H9 (cell line): ENCODE data around the gene CPA2. TPM values are rescaled to one million over a fixed set of nuclear protein-coding genes. Genes with fewer than 3 reads are reported as not detected.

ENCODE experiments used
- DNase-seq: peaks from one replicate; pipeline ENCODE4 v3.0.0-alpha.2; 2017
- H2AFZ ChIP-seq: one replicate; pipeline ENCODE4 v1.6.1; 2013; ENCODE audit warnings: mild to moderate bottlenecking, low read length, control low read depth, moderate library complexity
- H2AK5ac ChIP-seq: 2 replicates; pipeline ENCODE4 v1.6.1; 2013; ENCODE audit warnings: low read length, control low read depth, mixed read lengths; ENCODE audit not compliant: insufficient read length
- H2BK120ac ChIP-seq: one replicate; pipeline ENCODE4 v1.6.1; 2013; ENCODE audit warnings: low read depth, mild to moderate bottlenecking, low read length, control low read depth, inconsistent platforms; ENCODE audit not compliant: poor library complexity, severe bottlenecking
- H2BK12ac ChIP-seq: 2 replicates; pipeline ENCODE4 v1.6.1; 2013; ENCODE audit warnings: low read length, control low read depth, mixed read lengths, low read depth; ENCODE audit not compliant: insufficient read length
- H2BK15ac ChIP-seq: 2 replicates; pipeline ENCODE4 v1.6.1; 2013; ENCODE audit warnings: low read depth, low read length, control low read depth
- H2BK20ac ChIP-seq: one replicate; pipeline ENCODE4 v1.6.1; 2013; ENCODE audit warnings: low read depth, mild to moderate bottlenecking, low read length, control low read depth, inconsistent platforms; ENCODE audit not compliant: poor library complexity, severe bottlenecking
- H2BK5ac ChIP-seq: 2 replicates; pipeline ENCODE4 v1.6.1; 2013; ENCODE audit warnings: low read length, control low read depth, mixed read lengths; ENCODE audit not compliant: insufficient read length
- H3K14ac ChIP-seq: 2 replicates; pipeline ENCODE4 v1.6.1; 2013; ENCODE audit warnings: low read length, control low read depth; ENCODE audit not compliant: insufficient read depth
- H3K18ac ChIP-seq: 2 replicates; pipeline ENCODE4 v1.6.1; 2013; ENCODE audit warnings: low read depth, mild to moderate bottlenecking, mixed read lengths, low read length, control low read depth; ENCODE audit not compliant: insufficient read length
- H3K23ac ChIP-seq: 2 replicates; pipeline ENCODE4 v1.6.1; 2013; ENCODE audit warnings: low read length, control low read depth, mixed read lengths, low read depth; ENCODE audit not compliant: insufficient read length
- H3K23me2 ChIP-seq: 2 replicates; pipeline ENCODE4 v1.6.1; 2013; ENCODE audit warnings: low read depth, mild to moderate bottlenecking, mixed read lengths, low read length, control low read depth; ENCODE audit not compliant: insufficient read length, poor library complexity, severe bottlenecking
- H3K27ac ChIP-seq: 2 replicates; pipeline ENCODE4 v1.5.1; 2013; ENCODE audit warnings: low read length, control low read depth, mixed read lengths, low read depth; ENCODE audit not compliant: insufficient read length
- H3K27me3 ChIP-seq: 2 replicates; pipeline ENCODE4 v1.6.1; 2013; ENCODE audit warnings: low read length, control low read depth, inconsistent platforms; ENCODE audit not compliant: insufficient read depth
- H3K4ac ChIP-seq: 2 replicates; pipeline ENCODE4 v1.6.1; 2013; ENCODE audit warnings: low read depth, mild to moderate bottlenecking, control low read depth, inconsistent platforms, low read length, moderate library complexity
- H3K4me1 ChIP-seq: 2 replicates; pipeline ENCODE4 v1.6.1; 2013; ENCODE audit warnings: low read length, control low read depth, inconsistent platforms; ENCODE audit not compliant: insufficient read depth
- H3K4me2 ChIP-seq: 2 replicates; pipeline ENCODE4 v1.6.1; 2013; ENCODE audit warnings: low read length, control low read depth, mixed read lengths; ENCODE audit not compliant: insufficient read length, insufficient read depth
- H3K56ac ChIP-seq: 2 replicates; pipeline ENCODE4 v1.6.1; 2013; ENCODE audit warnings: low read depth, mild to moderate bottlenecking, mixed read lengths, low read length, control low read depth; ENCODE audit not compliant: insufficient read length
- H3K79me1 ChIP-seq: 2 replicates; pipeline ENCODE4 v1.6.1; 2013; ENCODE audit warnings: low read depth, mild to moderate bottlenecking, moderate library complexity, low read length, control low read depth, inconsistent platforms; ENCODE audit not compliant: insufficient read depth, poor library complexity, severe bottlenecking
- H3K79me2 ChIP-seq: 2 replicates; pipeline ENCODE4 v1.6.1; 2013; ENCODE audit warnings: low read length, control low read depth, inconsistent platforms; ENCODE audit not compliant: insufficient read depth
- H3K9ac ChIP-seq: 2 replicates; pipeline ENCODE4 v1.6.1; 2013; ENCODE audit warnings: low read length, control low read depth, mixed read lengths; ENCODE audit not compliant: insufficient read length; ENCODE audit errors: extremely low read depth
- H3K9me3 ChIP-seq: one replicate; pipeline ENCODE4 v1.6.1; 2013; ENCODE audit warnings: low read depth, low read length, inconsistent platforms; ENCODE audit not compliant: control insufficient read depth
- H3T11ph ChIP-seq: one replicate; pipeline ENCODE4 v1.6.1; 2013; ENCODE audit warnings: mild to moderate bottlenecking, low read length, control low read depth, inconsistent platforms
- H4K20me1 ChIP-seq: one replicate; pipeline ENCODE4 v1.6.1; 2013; ENCODE audit not compliant: control insufficient read depth, insufficient read length, insufficient read depth
- H4K5ac ChIP-seq: 2 replicates; pipeline ENCODE4 v1.6.1; 2013; ENCODE audit warnings: low read depth, mild to moderate bottlenecking, mixed read lengths, low read length, control low read depth; ENCODE audit not compliant: insufficient read length
- H4K8ac ChIP-seq: replicated peaks from 2 replicates; pipeline ENCODE4 v1.6.1; 2013; ENCODE audit warnings: low read length, control low read depth, mixed read lengths, low read depth; ENCODE audit not compliant: insufficient read length
- H4K91ac ChIP-seq: 2 replicates; pipeline ENCODE4 v1.6.1; 2013; ENCODE audit warnings: low read depth, mild to moderate bottlenecking, moderate library complexity, mixed read lengths, low read length, control low read depth; ENCODE audit not compliant: insufficient read length
- H3K27ac Mint-ChIP-seq, 3 experiments: 2 replicates in 2 of 3; 3 replicates in 1 of 3; pipeline ENCODE4 v1.8.0; 2020 to 2021; ENCODE audit warnings: mixed read lengths in 3 of 3, mild to moderate bottlenecking in 1 of 3, moderate library complexity in 1 of 3
- H3K27me3 Mint-ChIP-seq: 2 replicates; pipeline ENCODE4 v1.8.0; 2021; ENCODE audit warnings: low read depth, mild to moderate bottlenecking, moderate library complexity, mixed read lengths
- H3K36me3 Mint-ChIP-seq, 3 experiments: 2 replicates in 2 of 3; 3 replicates in 1 of 3; pipeline ENCODE4 v1.8.0; 2020 to 2021; ENCODE audit warnings: low read depth in 3 of 3, mixed read lengths in 3 of 3; ENCODE audit not compliant: insufficient read depth in 1 of 3
- H3K4me1 Mint-ChIP-seq, 2 experiments: 2 replicates each; pipeline ENCODE4 v1.8.0; 2020; ENCODE audit warnings: mixed read lengths in 2 of 2
- H3K4me3 Mint-ChIP-seq, 2 experiments: 2 replicates in 1 of 2; 3 replicates in 1 of 2; pipeline ENCODE4 v1.8.0; 2020 to 2021; ENCODE audit warnings: mild to moderate bottlenecking in 2 of 2, mixed read lengths in 2 of 2, moderate library complexity in 1 of 2
- H3K9me3 Mint-ChIP-seq, 2 experiments: 2 replicates in 1 of 2; 3 replicates in 1 of 2; pipeline ENCODE4 v1.8.0; 2020; ENCODE audit warnings: mild to moderate bottlenecking in 2 of 2, mixed read lengths in 2 of 2, moderate library complexity in 1 of 2
- WGBS: extraction: QIAGEN DNeasy Blood & Tissue Kit; methylation state at CpG from one replicate; pipeline ENCODE4 v1.1.7; 2013; ENCODE audit warnings: missing lambda C conversion rate, low lambda C conversion rate, mixed read lengths; ENCODE audit not compliant: insufficient read length; ENCODE audit errors: extremely low coverage; 5-methylcytosine and 5-hydroxymethylcytosine counted together
- total RNA-seq: library from RNA; stranded (reverse); gene quantifications from 2 replicates; pipeline ENCODE4 v1.2.1, GENCODE V29; 2021
- TF ChIP-seq, protein P1 (sequence below): fragments of 200-600 bp; sonication (generic); conservative IDR thresholded peaks from 3 replicates; pipeline ENCODE4 v1.8.0; 2021; ENCODE audit warnings: antibody characterized with exemption, mild to moderate bottlenecking

CPA2 gene
- total RNA-seq, 1 experiment from 2014 or later = not detected

DNA sequence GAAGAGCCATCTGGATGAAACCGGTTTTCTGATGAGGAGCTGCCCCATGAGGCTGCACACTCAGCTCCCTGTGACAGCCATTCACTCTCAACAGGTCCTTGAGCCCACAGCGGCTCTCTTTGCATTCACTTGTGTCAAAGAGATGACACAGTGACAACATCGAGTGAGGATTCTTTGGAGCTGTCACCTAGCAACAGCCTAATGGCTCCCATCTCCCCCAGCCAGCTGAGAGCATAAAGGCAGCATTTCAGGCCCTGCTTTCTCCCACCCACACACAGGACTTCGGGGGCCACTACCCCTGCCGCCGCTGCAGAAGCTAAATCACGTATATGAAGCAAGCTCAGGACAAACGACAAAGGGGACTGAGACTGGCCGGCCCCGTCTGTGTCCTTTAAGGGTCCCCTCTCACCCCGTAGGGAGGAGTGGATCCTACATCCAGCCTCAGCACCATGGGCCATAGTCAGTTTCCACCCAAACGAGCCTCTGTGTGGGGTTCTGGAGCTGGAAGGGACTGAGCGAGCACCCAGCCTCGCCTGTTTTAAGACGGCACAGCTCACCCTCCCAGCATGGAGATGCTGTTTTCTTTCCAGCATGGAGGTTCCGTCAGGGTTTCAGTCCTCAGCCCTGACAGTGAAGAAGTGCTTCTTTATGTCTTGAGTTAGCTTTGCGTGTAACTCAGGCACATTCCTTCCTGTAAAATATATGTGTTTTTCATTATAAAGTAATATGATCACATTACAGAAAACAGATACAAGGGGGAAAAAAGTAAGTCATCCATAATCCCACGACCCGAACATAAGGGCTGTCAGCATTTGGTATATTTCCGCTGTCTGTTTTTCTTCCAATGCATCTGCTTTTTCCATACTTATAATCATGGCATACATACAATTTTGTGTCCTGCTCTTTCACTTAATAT is 31.2 kb downstream of the CPA2 start:
- Histone ChIP-seq H3K9ac (no peak overlapping the region), H4K5ac (no peak overlapping the region), H3K27me3 (no peaks in the 10 kb centered on the region), H3K56ac (no peak overlapping the region), H3K23ac (no peak overlapping the region), H3K4me2 (no peak overlapping the region), H3K23me2 (no peaks in the 10 kb centered on the region), H2AK5ac (no peak overlapping the region), H4K8ac (no peak overlapping the region), H2AFZ (no peak overlapping the region), H3K9me3 (no peaks in the 10 kb centered on the region), H2BK20ac (no peak overlapping the region), H2BK5ac (no peak overlapping the region), H2BK12ac (no peak overlapping the region), H3K18ac (no peak overlapping the region), H3T11ph (no peak overlapping the region), H3K4ac (no peak overlapping the region), H3K79me2 (no peaks in the 10 kb centered on the region), H3K27ac (no peak overlapping the region), H4K91ac (no peak overlapping the region), H3K4me1 (no peaks in the 10 kb centered on the region), H2BK15ac (no peak overlapping the region), H4K20me1 (no peaks in the 10 kb centered on the region), H3K14ac (no peak overlapping the region), H2BK120ac (no peak overlapping the region), H3K79me1 (no peaks in the 10 kb centered on the region)
- DNase-seq = no peak
- peaks cover 4% of the 10 kb centered on the region; the same call in 1 of the 2 replicates for H3K27me3 Mint-ChIP-seq
- H3K4me1 Mint-ChIP-seq = no peaks in the 10 kb centered on the region; a peak in 1 of 4 replicates
- H3K27ac Mint-ChIP-seq = no peak overlapping the region
- peaks cover 0 to 8% of the 10 kb centered on the region in 2 experiments; a peak in 2 of 5 replicates for H3K9me3 Mint-ChIP-seq
- no CpG with 5 or more reads among the region's 20 CpGs for WGBS
- TF ChIP-seq, protein P1, sequence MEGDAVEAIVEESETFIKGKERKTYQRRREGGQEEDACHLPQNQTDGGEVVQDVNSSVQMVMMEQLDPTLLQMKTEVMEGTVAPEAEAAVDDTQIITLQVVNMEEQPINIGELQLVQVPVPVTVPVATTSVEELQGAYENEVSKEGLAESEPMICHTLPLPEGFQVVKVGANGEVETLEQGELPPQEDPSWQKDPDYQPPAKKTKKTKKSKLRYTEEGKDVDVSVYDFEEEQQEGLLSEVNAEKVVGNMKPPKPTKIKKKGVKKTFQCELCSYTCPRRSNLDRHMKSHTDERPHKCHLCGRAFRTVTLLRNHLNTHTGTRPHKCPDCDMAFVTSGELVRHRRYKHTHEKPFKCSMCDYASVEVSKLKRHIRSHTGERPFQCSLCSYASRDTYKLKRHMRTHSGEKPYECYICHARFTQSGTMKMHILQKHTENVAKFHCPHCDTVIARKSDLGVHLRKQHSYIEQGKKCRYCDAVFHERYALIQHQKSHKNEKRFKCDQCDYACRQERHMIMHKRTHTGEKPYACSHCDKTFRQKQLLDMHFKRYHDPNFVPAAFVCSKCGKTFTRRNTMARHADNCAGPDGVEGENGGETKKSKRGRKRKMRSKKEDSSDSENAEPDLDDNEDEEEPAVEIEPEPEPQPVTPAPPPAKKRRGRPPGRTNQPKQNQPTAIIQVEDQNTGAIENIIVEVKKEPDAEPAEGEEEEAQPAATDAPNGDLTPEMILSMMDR = no peak
- H3K4me3 Mint-ChIP-seq = no peak overlapping the region
- no peaks in the 10 kb centered on the region; a peak in 1 of 7 replicates for H3K36me3 Mint-ChIP-seq
